Right atrium auricular region (tissue), 2 donors: ENCODE results near the gene ALOX5. TPM values are rescaled to one million over a fixed set of nuclear protein-coding genes. Genes with fewer than 3 reads are reported as not detected.
A peak's percentile ranks its signal among the peaks of the same experiment; 100 is the strongest.

ENCODE experiments used
- DNase-seq: peaks from one replicate; pipeline ENCODE4 v3.0.0-alpha.2; 2019; ENCODE audit warnings: low spot score
- H3K27ac ChIP-seq, 2 donors: fragments of 200-600 bp; sonication (generic); 1 replicate in 1 of 2; 2 replicates in 1 of 2; pipeline ENCODE4 v1.5.1; 2016 to 2019
- H3K27me3 ChIP-seq, 2 donors: fragments of 200-600 bp; sonication (generic); one replicate each; pipeline versions ENCODE4 v1.5.1 to v1.6.0; 2017 to 2019
- H3K36me3 ChIP-seq: fragments of 200-600 bp; sonication (generic); one replicate; pipeline ENCODE4 v1.5.1; 2016
- H3K4me1 ChIP-seq, 2 donors: fragments of 200-600 bp; sonication (generic); one replicate each; pipeline versions ENCODE4 v1.5.1 to v1.6.0; 2017 to 2019
- H3K4me3 ChIP-seq, 2 donors: fragments of 200-600 bp; sonication (generic); 1 replicate in 1 of 2; 2 replicates in 1 of 2; pipeline ENCODE4 v1.5.1; 2017 to 2019; ENCODE audit warnings: mild to moderate bottlenecking in 1 of 2, moderate library complexity in 1 of 2
- H3K9me3 ChIP-seq, 2 donors: fragments of 200-600 bp; sonication (generic); one replicate each; pipeline ENCODE4 v1.5.1; 2019
- total RNA-seq, 2 donors: library from RNA; depleted of rRNA; stranded (reverse); fragments of >200 nt; gene quantifications; one replicate each; pipeline ENCODE4 v1.1.0, GENCODE V29; 2016
- TF ChIP-seq, protein P1 (sequence below), 2 donors: fragments of 200-600 bp; sonication (generic); IDR thresholded peaks; one replicate each; pipeline ENCODE4 v1.5.1; 2019; ENCODE audit warnings: antibody characterized with exemption in 2 of 2

ALOX5 gene
- total RNA-seq, 2 donors from 2014 or later, result 6.3 to 16.0 TPM

GRCh38 chr10:45442662-45443061, 68.6 kb downstream of the ALOX5 start:
- TF ChIP-seq, protein P1, sequence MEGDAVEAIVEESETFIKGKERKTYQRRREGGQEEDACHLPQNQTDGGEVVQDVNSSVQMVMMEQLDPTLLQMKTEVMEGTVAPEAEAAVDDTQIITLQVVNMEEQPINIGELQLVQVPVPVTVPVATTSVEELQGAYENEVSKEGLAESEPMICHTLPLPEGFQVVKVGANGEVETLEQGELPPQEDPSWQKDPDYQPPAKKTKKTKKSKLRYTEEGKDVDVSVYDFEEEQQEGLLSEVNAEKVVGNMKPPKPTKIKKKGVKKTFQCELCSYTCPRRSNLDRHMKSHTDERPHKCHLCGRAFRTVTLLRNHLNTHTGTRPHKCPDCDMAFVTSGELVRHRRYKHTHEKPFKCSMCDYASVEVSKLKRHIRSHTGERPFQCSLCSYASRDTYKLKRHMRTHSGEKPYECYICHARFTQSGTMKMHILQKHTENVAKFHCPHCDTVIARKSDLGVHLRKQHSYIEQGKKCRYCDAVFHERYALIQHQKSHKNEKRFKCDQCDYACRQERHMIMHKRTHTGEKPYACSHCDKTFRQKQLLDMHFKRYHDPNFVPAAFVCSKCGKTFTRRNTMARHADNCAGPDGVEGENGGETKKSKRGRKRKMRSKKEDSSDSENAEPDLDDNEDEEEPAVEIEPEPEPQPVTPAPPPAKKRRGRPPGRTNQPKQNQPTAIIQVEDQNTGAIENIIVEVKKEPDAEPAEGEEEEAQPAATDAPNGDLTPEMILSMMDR (IDR thresholded peaks at IDR 0.05), result no peak
- Histone ChIP-seq H3K27me3 (no peaks in the 10 kb centered on the region), H3K4me3 (no peak overlapping the region), H3K36me3 (no peaks in the 10 kb centered on the region), H3K4me1 (no peaks in the 10 kb centered on the region), H3K27ac (no peak overlapping the region), H3K9me3 (no peaks in the 10 kb centered on the region)
- DNase-seq, result peak; percentile 13

DNA sequence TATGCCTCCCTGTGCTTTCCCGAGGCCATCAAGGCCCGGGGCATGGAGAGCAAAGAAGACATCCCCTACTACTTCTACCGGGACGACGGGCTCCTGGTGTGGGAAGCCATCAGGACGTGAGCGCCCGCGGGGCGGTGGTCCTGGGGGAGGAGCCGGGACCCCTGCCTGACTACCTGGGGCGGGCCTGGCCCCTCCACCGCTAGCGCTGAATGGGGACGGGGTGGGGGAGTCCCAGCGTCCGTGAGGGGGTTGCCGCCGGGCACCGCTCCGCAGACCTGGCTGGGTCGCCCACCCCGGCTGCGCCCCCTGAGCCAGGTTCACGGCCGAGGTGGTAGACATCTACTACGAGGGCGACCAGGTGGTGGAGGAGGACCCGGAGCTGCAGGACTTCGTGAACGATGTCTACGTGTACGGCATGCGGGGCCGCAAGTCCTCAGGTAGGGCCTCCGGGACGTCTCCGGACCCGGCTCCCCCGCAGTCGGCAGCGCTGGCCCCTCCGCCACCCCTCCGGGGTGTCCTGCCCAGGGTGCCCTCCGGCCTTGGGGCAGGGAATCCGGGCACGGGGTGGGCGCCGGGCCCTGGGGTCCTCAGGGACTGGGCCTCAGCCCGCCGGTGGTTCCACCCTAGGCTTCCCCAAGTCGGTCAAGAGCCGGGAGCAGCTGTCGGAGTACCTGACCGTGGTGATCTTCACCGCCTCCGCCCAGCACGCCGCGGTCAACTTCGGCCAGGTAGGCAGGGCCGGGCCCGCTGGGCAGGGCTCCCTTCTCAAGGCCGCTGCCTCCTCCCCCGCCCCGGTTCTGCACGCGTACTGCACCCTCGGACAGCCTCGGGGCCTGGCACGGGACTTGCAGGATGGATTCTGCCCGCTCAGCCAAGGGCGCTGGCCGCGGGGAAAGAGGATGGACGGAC, 69.3 kb downstream of the ALOX5 start:
- no peak overlapping the region for H3K4me3 ChIP-seq
- no peaks in the 10 kb centered on the region for H3K36me3 ChIP-seq
- DNase-seq, result peak; percentile 38
- H3K27me3 ChIP-seq, result no peaks in the 10 kb centered on the region
- no peaks in the 10 kb centered on the region for H3K9me3 ChIP-seq
- TF ChIP-seq, protein P1 (IDR thresholded peaks at IDR 0.05), result no peak
- no peak overlapping the region for H3K27ac ChIP-seq
- H3K4me1 ChIP-seq, result no peaks in the 10 kb centered on the region

GRCh38 chr10:45444022-45444421, 70.0 kb downstream of the ALOX5 start:
- no peaks in the 10 kb centered on the region for H3K9me3 ChIP-seq
- H3K27me3 ChIP-seq, result no peaks in the 10 kb centered on the region
- TF ChIP-seq, protein P1 (IDR thresholded peaks at IDR 0.05), result no peak
- no peak overlapping the region for H3K4me3 ChIP-seq
- H3K36me3 ChIP-seq, result no peaks in the 10 kb centered on the region
- no peak overlapping the region for H3K27ac ChIP-seq
- peak; percentile 38 for DNase-seq
- no peaks in the 10 kb centered on the region for H3K4me1 ChIP-seq

DNA sequence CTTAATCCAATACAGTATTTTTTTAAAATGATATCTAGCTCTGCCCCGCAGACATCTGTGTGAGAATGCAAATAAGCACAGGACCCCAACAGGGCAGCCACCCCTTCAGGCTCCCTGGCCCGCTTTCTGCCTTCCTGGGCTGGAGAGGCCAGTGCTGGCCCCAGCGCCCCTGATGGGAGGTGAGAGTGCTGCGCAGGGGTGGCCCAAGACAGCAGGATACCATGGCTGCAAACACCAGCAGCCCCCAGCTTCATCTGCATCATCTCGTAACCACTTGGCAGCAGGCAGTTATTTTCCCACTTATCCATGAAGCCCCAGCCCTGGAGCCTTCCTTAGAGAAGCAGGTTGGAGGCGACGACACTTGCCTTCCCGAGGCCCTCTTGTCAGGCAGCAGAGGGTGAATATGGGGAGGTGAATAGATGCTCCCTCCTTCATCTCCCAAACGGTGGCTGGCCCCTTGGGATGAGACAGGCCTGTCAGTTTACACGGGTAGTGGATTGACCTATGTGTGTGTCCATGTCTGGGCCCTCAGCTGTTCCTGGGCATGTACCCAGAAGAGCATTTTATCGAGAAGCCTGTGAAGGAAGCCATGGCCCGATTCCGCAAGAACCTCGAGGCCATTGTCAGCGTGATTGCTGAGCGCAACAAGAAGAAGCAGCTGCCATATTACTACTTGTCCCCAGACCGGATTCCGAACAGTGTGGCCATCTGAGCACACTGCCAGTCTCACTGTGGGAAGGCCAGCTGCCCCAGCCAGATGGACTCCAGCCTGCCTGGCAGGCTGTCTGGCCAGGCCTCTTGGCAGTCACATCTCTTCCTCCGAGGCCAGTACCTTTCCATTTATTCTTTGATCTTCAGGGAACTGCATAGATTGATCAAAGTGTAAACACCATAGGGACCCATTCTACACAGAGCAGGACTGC, 71.2 kb downstream of the ALOX5 start:
- peak; percentile 49 for DNase-seq
- no peaks in the 10 kb centered on the region for H3K9me3 ChIP-seq
- no peaks in the 10 kb centered on the region for H3K4me1 ChIP-seq
- H3K36me3 ChIP-seq, result no peaks in the 10 kb centered on the region
- H3K27me3 ChIP-seq, result no peaks in the 10 kb centered on the region
- no peak overlapping the region for H3K4me3 ChIP-seq
- H3K27ac ChIP-seq, result no peak overlapping the region
- TF ChIP-seq, protein P1 (IDR thresholded peaks at IDR 0.05), result no peak

DNA sequence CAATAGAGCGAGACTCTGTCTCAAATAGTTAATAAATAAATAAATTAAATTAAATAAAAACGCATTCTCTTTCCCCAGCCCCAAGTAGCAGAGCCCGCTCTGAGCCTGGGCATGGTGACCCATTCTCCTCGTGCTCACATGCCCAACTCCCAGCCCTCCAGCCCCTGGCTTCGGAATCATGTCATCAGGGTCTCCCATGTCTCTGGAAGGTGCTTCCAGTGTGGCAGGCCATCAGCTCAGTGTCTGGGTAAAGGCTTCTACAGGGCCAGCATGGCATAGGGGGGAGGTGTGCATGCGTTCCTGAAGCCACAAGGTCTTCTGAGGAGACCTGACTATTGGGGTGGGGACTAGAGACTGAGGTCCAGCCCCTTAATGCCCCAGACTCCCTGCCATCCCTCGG, 72.8 kb downstream of the ALOX5 start:
- TF ChIP-seq, protein P1 (IDR thresholded peaks at IDR 0.05), result no peak
- H3K4me1 ChIP-seq, result no peaks in the 10 kb centered on the region
- H3K4me3 ChIP-seq, result no peak overlapping the region
- H3K27me3 ChIP-seq, result no peaks in the 10 kb centered on the region
- H3K27ac ChIP-seq, result no peak overlapping the region
- H3K36me3 ChIP-seq, result no peaks in the 10 kb centered on the region
- DNase-seq, result peak; percentile 23
- H3K9me3 ChIP-seq, result no peaks in the 10 kb centered on the region
